SHP77 treated with DMSO at 0.1 percent for 48 hours (cell line): ENCODE measurements around the gene ZP1.

Experiments
- DNase-seq: peaks from one replicate; lab custom pipeline; 2025; lab: John Stamatoyannopoulos, UW

Gene ZP1

DNA sequence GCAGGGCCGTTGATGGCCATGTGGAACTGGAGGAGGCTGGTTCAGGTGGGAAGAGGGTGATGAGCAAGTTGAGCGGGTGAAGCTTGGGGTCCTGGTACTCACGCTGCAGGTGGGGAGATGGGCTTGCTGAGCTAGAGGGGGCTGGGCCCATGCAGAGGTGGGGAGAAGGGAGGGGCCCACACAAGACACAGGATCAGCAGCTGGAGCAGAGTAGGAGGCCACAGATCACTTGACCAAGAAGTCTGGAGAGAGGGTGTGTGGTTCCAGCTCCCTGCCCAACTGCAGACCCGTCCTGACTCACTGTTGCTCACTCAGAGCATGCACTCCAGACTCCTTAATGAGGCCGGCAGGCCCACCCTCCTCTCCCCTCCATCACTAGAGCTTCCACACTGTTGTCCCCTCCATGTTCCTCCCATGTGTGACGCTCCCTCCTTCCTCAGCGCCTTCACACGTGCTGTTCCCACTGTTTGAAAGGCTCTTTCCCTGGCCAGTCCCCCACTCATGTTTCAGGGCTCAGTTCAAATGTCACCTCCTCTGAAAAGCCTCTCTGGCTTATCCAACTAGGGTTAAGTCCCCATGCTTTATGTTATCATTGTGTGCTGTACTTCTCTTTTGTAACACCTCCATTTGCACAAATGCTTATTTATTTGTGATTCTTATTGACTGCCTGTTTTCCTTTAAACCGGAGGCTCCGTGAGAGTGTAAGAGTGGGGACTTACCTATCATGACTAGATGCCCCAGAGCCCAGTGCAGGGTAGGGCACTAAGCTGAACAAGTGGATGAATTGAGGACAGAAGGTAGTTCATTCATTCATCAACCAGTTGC, 23.1 kb upstream of the ZP1 start:
- no peak for DNase-seq

DNA sequence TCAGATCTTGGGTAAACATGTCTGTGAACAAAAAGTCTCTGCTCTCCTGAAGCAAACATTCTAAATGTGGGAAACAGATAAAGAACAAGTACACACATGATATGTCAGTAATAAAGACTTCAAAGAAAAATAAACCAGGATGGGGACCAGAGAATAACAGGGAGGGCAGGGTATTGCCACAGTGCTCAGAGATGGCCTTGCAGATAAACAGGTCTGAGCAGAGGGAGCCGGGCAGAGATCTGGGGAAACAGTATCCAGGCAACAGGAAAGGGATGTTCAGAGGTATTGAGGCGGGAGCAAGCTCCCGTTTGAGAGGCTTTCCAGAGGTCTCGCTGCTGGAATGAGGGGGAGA, 22.5 kb upstream of the ZP1 start:
- no peak for DNase-seq

DNA sequence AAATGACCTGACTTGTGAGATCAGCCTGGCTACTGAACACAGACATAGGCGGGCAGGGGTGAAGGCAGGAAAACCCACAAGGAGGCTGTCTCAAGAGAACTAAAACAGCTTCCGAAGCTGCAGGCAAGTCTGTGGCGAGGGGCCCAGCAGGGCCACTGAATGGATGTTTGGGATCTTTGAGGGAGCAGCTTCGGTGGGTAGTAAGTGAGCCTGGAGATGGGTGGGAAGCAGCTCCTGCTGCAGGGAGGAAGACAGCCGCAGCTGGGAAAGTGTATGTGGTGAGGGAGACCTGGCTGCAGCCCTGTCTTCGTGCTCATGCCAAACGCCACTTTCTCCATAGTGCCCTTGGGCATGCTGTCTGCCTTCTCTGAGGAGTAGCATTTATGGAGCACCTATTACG, 22.0 kb upstream of the ZP1 start:
- no peak for DNase-seq

DNA sequence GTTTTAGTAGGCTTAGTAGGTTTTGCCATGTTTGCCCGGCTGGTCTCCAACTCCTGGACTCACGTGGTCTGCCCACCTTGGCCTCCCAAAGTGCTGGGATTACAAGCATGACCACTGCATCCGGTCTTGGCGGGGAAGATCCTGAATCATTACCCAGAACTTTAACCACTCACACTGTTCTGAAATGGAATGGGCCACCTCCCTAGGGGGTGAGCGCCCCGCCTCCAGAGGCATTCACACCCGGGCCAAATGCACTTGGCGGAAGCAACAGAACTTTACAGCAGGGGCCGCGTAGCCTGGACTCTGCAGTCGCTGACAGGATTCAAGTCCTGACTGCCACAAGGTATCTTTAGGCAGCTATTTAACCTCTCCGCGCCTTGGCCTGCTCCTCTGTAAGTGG, 20.1 kb upstream of the ZP1 start:
- no peak for DNase-seq

DNA sequence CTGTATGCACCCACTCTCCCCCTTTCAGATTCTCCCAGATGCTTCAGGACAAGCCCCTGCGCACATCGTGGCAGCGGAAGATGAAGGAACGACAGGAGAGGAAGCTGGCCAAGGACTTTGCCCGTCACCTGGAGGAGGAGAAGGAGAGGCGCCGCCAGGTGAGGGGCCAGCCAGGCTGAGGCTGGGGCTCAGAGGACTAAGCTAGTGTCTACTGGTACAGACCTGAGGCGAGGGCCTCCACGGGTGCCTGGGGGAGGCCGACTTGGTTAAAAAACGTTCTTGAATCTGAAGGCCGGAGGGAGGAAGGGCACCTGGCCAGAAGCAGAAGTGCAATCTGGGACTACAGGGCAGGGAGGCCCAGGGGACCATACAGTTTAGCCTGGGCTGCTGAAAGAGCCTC, 19.4 kb upstream of the ZP1 start:
- no peak for DNase-seq

DNA sequence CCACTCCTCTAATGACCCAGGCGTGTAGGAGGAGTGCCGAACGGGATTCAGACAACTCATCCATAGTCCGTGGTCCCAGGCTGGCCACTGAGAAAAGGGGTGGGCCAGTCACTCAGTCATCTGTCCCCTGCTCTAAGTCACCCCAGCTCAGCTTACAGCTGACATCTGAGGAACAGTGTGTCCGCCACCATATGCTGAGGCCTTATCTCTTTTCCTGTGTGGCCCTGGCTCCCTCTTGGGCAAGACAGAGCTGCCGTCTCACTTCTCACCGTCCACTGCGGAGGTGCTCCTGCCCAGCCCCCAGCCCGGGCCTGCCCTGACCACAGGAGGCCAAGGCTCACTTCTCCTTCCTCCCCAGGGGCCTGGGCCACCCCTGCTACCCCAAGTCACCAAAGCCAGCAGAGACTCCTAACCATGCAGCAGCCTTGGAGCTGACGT, 18.6 kb upstream of the ZP1 start:
- DNase-seq = no peak

DNA sequence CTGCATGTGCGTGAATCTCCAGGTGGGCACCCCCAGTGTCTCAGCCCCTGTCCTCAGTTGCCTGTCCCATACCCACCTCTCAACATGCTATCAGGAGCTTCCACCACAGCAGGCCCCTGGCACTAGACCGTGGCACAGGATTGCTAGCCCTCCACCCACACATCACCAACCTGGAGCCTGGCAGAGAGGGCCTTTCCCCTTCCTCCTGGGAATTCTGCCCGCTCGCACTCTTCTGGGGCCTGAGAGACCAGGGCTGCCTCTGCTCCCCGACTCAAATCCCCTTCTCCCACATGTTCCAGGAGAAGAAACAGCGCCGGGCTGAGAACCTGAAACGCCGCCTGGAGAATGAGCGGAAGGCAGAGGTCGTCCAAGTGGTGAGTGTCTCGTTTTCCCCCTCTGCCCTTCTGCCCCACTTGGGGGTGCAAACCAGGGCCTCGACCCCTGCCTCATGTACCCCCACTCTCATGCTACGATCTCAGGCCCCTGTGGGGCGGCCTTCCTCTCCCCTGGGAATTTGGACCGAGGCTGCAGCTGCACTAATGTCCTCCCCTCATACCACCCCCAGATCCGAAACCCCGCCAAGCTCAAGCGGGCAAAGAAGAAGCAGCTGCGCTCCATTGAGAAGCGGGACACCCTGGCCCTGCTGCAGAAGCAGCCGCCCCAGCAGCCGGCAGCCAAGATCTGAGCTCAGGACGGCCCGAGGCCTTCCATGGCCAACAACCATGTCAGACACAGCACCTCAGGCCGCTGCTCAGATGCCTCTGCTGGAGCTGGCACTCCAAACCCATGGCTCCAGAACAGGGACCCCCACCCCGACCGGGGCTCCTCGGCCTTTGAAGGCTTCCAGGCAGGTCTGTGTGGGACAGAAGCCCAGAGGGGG, 17.5 kb upstream of the ZP1 start:
- no peak for DNase-seq

DNA sequence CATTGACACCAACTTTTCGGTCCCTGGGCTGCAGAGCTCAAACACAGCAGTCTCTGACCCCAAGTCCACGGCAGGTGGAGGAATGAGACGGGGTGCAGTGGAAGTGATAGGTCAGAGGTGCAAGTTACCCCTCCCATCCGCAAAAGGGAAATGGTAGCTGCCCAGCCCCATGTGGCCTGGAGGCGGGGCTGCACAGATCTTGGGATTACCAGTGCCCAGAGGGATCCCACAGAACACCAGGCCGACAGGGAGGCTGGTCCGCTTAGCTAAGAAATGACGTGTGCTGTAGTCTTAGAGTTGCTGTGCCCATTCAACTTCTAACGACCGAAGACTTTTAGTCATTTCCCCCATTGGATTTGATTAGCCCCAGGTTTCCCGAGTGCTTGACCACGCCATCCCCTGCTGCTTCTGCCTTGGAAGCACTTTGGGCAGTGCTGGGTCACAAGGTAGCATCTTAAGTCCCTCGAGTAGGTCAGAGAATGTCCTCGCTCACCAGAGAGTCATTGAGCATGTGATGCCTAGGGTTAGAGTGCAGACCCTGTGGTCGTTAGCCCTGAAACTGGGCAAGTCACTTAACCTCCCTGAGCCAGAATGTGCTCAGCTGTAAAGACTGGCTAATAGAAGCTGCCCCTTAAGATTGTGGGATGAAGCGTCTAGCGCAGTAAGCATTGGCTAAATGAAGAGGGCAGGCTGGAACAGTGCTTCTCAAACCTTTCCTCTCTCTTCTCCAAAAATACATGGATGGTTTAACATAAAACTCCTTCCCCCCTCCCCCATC, 15.8 kb upstream of the ZP1 start:
- DNase-seq = no peak

DNA sequence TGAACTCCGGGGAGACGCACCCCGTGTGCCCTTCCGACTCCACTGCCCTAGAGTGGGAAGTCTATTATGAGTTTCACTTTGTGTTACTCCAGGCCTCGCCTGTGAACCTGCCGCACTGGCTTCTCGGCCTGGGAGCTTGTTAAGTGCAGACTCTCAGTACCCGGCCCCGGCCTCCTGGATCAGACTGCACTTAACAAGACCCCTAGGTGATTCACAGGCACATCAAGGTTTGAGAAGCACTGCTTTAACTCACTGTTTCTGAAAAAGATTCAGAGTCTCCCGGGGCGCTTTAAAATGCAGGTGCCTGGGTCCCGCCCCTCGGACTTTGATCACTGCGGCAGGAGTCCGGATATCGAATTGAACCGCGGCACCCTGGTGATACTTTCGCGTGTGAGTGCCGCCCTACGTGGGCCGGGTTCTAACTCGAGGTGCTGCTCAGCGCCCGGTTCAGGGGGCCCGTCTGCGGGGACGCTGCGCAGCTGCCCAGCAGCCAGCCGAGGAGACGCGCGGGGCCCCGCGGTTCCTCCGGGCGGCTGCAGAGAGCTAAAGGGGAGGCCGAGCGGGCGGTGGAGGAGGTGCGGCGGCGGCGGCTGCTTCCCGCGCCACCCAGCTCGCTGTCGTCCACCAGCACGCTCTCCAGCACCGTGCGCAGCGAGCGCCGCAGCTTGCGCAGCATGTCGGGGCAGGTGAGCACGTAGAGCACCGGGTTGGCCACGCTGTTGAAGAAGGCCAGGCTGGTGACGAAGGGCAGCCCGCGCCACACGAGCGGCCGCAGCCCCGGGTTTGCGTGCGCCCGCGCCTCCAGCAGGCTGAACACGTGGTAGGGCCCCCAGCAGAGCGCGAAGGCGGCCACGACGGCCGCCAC, 15.0 kb upstream of the ZP1 start:
- DNase-seq = no peak

DNA sequence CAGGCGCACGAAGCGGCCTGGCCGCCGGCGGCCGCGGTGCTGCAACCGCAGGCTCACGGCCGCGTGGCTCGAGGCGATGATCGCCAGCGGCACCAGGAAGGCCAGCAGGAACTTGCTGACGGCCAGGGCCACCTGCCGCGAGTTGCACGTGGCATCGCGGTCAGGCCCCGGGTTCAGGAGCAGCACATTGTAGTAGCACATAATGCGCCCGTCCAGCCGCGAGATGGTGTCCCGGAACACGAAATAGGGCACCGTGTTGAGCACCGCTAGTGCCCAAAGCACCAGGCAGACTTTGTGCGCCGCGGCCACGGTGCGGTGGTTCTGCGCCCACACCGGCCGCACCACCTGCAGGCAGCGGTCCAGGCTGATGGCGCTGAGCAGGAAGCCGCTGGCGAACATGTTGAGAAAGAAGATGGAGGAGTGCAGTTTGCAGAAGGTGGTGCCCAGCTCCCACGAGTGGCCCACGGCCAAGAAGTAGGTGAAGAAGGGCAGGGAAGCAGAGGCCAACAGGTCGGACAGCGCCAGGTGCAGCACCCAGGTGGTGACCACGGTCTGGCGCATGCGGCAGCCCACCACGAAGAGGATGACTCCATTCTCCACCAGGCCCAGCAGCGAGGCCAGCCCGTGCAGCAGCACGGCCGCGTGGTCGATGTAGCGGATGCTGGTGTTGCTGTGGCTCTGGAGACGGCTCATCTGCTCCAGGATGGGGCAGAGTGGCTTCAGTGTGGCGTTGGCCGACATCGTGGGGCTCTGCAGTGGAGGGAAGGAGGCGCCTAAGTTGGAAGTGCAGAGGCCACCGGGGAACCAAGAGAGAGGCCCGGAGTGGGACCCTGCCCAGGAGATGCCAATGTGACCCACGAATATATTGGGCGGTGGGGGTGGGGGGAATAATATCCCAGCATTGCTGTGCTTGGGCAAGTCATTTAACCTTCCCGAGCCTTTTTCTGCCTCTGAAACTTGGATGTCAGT, 14.1 kb upstream of the ZP1 start:
- no peak for DNase-seq

DNA sequence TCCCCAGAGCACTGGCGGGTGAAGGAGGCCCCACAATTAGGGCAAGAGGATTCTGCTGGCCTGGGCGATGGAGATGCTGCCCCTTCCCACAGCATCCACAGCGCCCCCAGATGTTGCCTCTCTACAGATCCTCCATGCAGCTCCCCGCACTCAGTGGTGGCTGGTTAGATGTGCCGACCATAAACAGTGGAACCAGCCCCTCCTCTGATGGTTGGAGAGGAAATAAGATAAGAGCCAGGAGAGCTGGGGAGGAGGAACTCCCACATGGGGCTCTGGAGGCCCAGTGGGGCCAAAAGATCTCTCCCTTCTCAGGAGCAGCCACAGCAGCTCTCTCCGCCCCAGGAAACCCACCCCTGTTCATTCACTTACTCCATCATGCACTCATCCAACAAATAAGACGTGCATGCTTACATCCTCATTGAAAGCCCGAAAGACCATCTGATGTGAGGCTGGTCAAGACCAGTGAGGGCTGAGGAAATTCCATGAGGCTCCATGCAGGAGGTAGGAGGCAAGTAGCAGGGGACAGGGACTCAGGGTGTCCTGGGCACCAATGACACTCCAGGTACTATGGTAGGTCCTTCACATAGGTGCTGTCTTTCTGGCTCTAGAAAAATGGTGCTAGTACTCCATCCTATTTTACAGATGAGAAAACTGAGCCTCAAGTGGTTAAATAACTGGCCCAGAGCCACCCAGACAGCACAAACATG, 13.0 kb upstream of the ZP1 start:
- DNase-seq = no peak

DNA sequence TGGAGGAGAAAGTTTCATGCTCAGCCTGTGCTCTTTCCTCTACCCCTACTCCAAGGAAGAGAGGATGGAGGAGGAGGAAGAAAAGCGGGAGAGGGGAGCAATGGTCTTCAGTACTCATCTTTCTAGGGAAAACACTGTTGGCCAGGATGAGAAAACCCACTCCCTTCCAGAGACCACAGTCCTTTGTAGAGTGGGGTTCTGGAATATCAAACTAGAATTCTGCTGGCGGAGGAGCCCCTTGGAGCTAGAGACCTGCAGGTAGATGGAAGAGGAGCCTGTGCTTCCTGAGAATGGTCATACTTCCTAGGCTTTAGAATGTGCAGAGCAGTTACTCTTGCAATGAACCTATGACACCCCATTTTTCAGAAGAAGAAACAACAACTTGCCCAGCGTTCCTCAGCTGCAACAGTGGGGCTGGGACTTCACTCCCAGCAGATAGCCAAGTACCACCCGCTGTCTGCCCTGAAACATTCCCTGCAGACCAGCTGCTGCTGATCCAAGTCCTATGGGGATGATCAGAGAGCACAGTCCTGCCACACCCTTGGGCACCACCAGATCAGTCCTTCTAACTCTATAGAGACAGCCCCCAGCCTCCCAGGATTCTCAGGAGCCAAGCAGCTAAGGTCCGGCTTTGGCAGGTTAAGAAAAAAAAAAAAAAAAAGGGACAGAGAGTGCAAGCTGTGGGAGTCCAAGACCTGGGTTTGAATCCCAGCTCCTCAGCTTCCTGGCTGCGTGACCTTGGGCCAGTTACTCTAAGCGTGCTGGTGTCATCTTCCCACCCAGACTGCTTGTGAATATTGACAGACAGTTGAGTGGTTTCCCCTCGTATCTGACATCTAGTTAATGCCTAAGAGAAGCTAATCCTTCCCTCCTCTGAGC, 12.3 kb upstream of the ZP1 start:
- DNase-seq = no peak

DNA sequence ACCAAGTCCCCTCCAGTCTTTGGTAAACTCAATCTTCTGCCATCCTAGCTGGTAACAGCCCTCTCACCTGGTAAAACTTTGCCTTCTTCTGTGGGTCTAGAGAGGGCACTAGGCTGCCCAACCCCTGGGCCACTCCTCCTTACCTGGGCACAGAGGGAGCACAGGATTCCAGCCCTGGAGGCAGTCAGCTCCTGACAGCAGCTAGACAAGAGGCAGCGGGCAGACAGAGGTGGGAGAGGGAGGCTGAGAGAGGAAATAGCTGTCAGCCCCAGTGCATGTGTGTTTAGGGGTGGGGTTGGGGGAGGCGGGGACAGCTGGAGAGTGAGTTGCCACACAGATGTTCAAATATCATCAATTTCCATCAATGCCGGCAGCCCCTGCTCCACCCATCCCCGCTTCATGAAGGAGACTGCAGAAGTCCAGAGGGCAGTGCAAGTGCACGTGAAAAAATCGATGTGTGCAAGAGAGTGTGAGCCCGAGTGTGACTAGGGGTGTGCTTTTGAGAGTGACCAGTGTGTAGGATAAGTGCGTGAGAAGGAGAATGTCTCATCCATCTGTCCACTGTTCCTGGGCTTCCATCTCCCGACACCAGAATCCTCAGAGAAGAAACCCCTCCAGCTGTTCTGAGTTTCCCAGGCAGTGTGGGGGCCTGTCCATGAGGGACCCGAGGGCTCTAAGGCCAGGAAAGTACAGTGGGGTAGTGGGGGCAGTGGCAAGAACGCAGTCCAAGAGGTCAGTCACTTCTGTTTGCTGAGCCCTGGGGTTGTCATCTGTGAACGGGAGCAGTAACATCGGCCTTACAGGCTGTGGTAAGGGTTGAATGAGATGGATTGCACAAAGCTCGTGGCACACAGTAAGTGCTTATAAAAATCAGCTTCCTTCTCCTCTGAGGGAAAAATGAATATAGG, 11.4 kb upstream of the ZP1 start, which contains the start of gene PTGDR2:
TSS of gene PTGDR2 (minus strand) at position 225 of the 908 bp plus-strand sequence. CDS start 2,228 bp downstream, outside the sequence.
- no peak for DNase-seq

DNA sequence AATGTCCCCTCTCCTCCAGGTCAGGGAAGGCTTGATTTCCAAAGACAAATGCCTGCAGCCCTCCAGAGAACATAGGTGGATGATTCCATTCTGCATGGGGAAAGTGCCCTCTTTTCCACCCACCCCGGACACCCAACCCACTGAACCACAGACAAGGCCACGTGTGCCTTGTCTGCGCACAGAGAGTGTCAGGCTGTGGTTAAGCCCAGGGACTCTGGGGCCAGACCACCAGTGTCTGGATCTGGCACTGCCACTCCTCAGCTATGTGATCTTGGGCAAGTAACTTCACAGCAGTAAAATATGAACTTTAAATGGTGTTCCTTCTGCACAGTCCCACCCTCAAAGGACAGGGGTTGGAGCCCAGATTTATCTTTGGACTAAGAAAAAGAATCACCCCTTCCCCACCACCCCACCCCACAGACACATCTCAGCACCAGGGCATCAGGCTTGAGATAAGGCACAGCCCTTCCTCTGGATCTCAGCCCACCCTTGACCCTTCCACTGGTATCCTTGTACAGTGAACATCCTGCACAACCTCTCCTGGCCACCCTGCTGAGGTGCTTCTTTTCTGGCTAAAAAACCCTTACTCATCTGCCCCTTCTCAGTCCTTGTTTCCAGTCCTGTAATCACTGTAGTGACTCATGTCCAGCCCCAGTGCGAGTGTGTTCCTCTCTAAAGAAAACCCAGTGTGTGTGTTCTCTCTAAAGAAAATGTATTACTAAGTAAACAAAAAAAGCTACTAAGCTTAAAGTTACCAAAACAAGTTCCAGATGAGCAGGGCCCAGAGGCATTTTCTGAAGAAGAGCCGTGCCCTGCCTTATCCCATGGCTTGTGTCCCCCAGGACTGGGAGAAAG, 9.7 kb upstream of the ZP1 start:
- no peak for DNase-seq

DNA sequence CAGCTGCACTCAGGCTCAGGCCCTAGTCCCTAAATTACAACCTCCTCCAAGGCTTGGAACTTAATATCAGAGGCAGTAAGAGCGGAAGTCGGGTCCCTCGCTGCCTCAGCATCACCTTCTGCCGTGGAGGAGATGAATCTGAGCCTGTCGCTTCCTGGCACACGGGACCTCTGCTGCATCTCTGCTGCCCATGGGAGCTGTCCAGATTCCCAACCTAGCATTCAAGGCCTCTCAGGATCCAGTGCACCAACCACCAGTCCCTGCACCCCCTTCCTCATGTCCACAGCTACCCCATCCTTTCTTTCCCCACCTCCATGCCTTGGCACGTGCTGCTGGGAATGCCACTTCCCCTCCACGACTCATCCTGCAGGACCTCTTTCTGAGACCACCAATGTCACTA, 9.1 kb upstream of the ZP1 start:
- DNase-seq = no peak

DNA sequence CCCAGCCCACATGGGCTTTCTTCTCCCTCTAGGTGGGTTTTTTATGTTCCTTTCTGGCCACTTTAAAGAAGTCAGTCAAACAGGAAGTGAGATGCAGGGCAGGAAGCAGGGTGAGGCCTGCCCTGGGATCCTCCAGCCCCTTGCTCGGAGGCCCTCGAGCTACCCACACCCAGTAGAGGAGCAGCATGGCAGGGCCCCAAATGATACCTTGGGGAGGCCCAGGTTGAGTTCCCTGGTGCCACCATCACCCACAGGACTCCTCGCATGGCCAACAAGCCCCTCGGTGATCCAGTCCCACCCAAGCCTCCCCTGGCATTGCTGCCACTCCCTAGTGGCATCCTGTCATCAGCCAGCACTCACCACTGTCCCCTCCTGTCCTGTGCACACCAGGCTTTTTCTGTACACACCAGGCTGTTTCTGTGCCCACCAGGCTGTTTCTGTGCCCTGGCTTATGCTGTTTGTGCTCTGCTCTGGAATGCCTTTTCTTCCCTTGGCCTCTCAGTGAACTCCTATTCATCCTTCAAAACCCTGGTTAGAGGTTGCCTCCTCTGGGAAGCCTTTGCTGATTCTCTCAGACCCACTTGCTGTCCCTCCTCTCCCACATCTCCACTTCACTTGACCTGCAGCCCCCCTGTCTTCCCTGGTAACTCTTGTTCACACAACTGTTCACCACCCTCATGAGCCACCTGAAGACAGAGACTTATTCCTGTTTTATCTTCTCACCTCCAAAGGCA, 8.4 kb upstream of the ZP1 start:
- no peak for DNase-seq
